PFSK-1 (cell line): ENCODE data around the gene SORBS1.

Source experiments
- FOXP2 ChIP-seq: optimal IDR thresholded peaks from 2 replicates; pipeline ENCODE3; 2011; ENCODE audit warnings: borderline replicate concordance, control low read depth, inconsistent platforms; ENCODE audit not compliant: insufficient read depth; ENCODE audit errors: extremely low read length, extremely low read depth
- POLR2AphosphoS5 ChIP-seq: IDR thresholded peaks from 2 replicates; pipeline ENCODE4 v1.6.1; 2012; ENCODE audit warnings: low read depth, mild to moderate bottlenecking, control low read depth, low read length, moderate library complexity
- REST ChIP-seq, 2 experiments: IDR thresholded peaks; 2 replicates each; pipeline versions ENCODE4 v1.6.1 to v1.8.0; 2011 to 2012; ENCODE audit warnings: low read depth in 2 of 2, low read length in 2 of 2, control low read depth in 1 of 2, inconsistent platforms in 1 of 2, mild to moderate bottlenecking in 1 of 2, moderate library complexity in 1 of 2; ENCODE audit not compliant: insufficient read depth in 1 of 2
- SIN3A ChIP-seq: IDR thresholded peaks from 2 replicates; pipeline ENCODE4 v1.6.1; 2012; ENCODE audit warnings: mild to moderate bottlenecking, low read length, moderate library complexity, borderline replicate concordance; ENCODE audit not compliant: insufficient read depth
- TAF1 ChIP-seq: IDR thresholded peaks from 2 replicates; pipeline ENCODE4 v1.6.1; 2012; ENCODE audit warnings: low read length, control low read depth, borderline replicate concordance; ENCODE audit not compliant: insufficient read depth

The SORBS1 gene

GRCh38 chr10:95388539-95388938 lies 172.6 kb downstream of the SORBS1 start:
- TF ChIP-seq POLR2AphosphoS5 (no peak), FOXP2 (no peak), TAF1 (no peak), REST (IDR thresholded peaks at IDR 0.05; ENCODE audit: insufficient read depth in 1 of 2, low read depth in 2 of 2, low read length in 2 of 2) (no peak), SIN3A (no peak)

- TF ChIP-seq POLR2AphosphoS5 (no peak), TAF1 (no peak), FOXP2 (no peak), SIN3A (no peak)
These were observed 173.1 kb downstream of the SORBS1 start for GRCh38 chr10:95388109-95388471.

DNA sequence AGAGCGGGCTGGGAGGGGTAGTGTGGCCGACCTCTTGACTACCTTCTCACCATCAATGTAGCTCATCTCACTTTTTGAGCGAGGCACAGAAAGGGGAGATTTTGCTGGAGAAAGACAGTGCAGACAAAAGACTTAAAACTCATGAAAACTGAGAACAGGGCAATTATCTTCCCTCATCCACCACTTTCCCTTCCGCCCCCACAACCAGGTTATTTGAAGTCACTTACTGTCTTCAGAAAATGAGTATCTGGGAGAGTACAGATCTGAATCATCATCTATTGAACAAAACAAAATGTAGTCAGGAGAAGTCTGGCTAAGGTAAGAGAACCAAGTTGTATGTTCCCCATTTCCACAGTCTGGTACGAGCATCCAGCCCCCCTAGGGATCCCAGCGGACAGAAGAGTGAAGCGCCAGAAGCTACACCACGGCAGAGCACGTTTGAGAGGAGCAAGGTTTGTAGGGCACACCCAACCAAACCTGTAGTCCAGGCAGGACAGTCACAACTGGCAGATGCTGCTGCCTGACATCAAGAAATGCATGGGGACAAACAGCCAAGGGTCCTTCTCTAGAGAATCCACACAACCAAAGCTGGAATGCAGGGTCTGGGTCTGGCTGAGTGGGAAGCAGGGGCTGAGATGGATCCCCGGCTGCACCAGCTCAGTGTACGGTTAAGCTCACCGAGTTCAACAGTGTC lies 177.0 kb downstream of the SORBS1 start:
- no peak for TF ChIP-seq SIN3A
- TF ChIP-seq POLR2AphosphoS5: no peak
- TF ChIP-seq FOXP2: no peak
- TF ChIP-seq TAF1: no peak
- no peak for TF ChIP-seq REST (IDR thresholded peaks at IDR 0.05; ENCODE audit: insufficient read depth in 1 of 2, low read depth in 2 of 2, low read length in 2 of 2)

DNA sequence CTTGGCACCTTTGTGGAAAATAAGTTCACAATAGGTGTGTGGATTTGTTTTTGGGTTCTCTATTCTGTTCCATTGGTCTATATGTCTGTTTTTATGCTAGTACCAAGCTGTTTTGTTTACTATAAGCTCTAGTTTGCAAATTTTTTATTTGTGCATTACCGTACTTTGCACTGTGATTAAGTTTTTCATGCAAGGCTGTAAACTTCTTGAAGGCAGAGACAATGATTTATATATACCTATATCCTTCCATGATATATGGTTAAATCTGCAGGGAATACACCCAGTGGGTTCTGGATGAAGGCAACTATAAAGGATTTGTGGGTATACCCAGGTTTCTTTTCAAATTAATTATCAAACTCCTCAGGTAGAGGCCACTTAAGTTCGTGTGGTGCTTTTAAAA lies 178.6 kb downstream of the SORBS1 start:
- TF ChIP-seq FOXP2 (no peak), POLR2AphosphoS5 (no peak), SIN3A (no peak), REST (IDR thresholded peaks at IDR 0.05; ENCODE audit: insufficient read depth in 1 of 2, low read depth in 2 of 2, low read length in 2 of 2) (no peak), TAF1 (no peak)

GRCh38 chr10:95382174-95382573 lies 179.0 kb downstream of the SORBS1 start:
- TF ChIP-seq POLR2AphosphoS5 (no peak), REST (IDR thresholded peaks at IDR 0.05; ENCODE audit: insufficient read depth in 1 of 2, low read depth in 2 of 2, low read length in 2 of 2) (no peak), SIN3A (no peak), TAF1 (no peak), FOXP2 (no peak)
